Stimulated activated CD8-positive, alpha-beta memory T cell treated with anti-CD3 and anti-CD28 coated beads, Interleukin-4, amount 100 ng/mL, for 1 hour (primary cell): ENCODE results near the gene PCYT2.

Experiments used
- DNase-seq, 2 donors: peaks; one replicate each; pipeline ENCODE4 v3.0.0-alpha.2; 2020; ENCODE audit warnings: low read depth in 2 of 2, low spot score in 1 of 2

PCYT2 gene

GRCh38 chr17:81902023-81902652, 9.1 kb downstream of the PCYT2 start, which contains the start of gene NPB:
Gene NPB, plus strand, starts transcription at chr17:81902238. Its CDS starts 40 bp downstream, at chr17:81902278.
- no peak for DNase-seq

- DNase-seq, result no peak
These were observed 9.8 kb downstream of the PCYT2 start for GRCh38 chr17:81901167-81902022.

GRCh38 chr17:81900181-81900820, 10.9 kb downstream of the PCYT2 start:
- DNase-seq, result no peak

GRCh38 chr17:81899514-81900166, 11.6 kb downstream of the PCYT2 start:
- DNase-seq, result no peak

- DNase-seq, result no peak
These were observed 12.3 kb downstream of the PCYT2 start for GRCh38 chr17:81898885-81899284.

- DNase-seq, result no peak
These were observed 13.0 kb downstream of the PCYT2 start for GRCh38 chr17:81898029-81898866.

GRCh38 chr17:81895400-81895799, 15.8 kb downstream of the PCYT2 start:
- no peak for DNase-seq

GRCh38 chr17:81891303-81891552, 20.0 kb downstream of the PCYT2 start:
- no peak for DNase-seq

GRCh38 chr17:81890447-81891302, 20.5 kb downstream of the PCYT2 start:
- no peak for DNase-seq

GRCh38 chr17:81889602-81890001, 21.6 kb downstream of the PCYT2 start:
- DNase-seq, result no peak

- DNase-seq, result no peak
These were observed 22.1 kb downstream of the PCYT2 start for GRCh38 chr17:81888988-81889595.

GRCh38 chr17:81888105-81888987, 22.9 kb downstream of the PCYT2 start:
- no peak for DNase-seq

GRCh38 chr17:81885869-81886548, 25.2 kb downstream of the PCYT2 start:
- no peak for DNase-seq

GRCh38 chr17:81885454-81885853, 25.7 kb downstream of the PCYT2 start:
- DNase-seq, result no peak

- DNase-seq, result no peak
These were observed 26.2 kb downstream of the PCYT2 start for GRCh38 chr17:81884968-81885367.

- no peak for DNase-seq
These were observed 26.7 kb downstream of the PCYT2 start for GRCh38 chr17:81884520-81884919.

- DNase-seq, result no peak
These were observed 32.1 kb downstream of the PCYT2 start for GRCh38 chr17:81879121-81879520.

GRCh38 chr17:81878294-81878693, 32.9 kb downstream of the PCYT2 start:
- no peak for DNase-seq
